PC-9 (cell line): Measurements from ENCODE around the gene CHST1. TPM values are rescaled to one million over a fixed set of nuclear protein-coding genes. Genes with fewer than 3 reads are reported as not detected.

Source experiments
- BruUV-seq: library from RNA; stranded (reverse); fragments of 400-500 nt; replicated peaks from 2 replicates; lab custom pipeline; 2021; lab: Mats Ljungman, UMichigan
- CTCF ChIA-PET: fragments of 300-600 bp; sonication (Branson Sonifier 250); formaldehyde crosslinking; loops from one replicate; lab custom pipeline; 2022; ENCODE audit warnings: antibody characterized with exemption; lab: Charles Lee
- POLR2A ChIA-PET: fragments of 300-600 bp; sonication (Branson Sonifier 250); formaldehyde crosslinking; loops from one replicate; lab custom pipeline; 2022; ENCODE audit warnings: antibody characterized with exemption; ENCODE audit not compliant: unreplicated experiment; lab: Charles Lee
- DNase-seq, 2 experiments: peaks; one replicate each; pipeline versions ENCODE4 v3.0.0 to v3.0.0-alpha.2; 2015 to 2022; ENCODE audit warnings: mixed read lengths in 1 of 2
- H2AFZ ChIP-seq: fragments of 200-600 bp; sonication (generic); 2 replicates; pipeline ENCODE4 v1.8.1; 2017; ENCODE audit warnings: antibody characterized with exemption
- H3F3A ChIP-seq: fragments of 200-600 bp; sonication (generic); 2 replicates; pipeline ENCODE4 v1.8.1; 2017; ENCODE audit warnings: antibody characterized with exemption, mild to moderate bottlenecking, low read depth; ENCODE audit not compliant: insufficient read depth
- H3K27ac ChIP-seq: fragments of 200-600 bp; sonication (generic); 2 replicates; pipeline ENCODE4 v1.6.1; 2016; ENCODE audit warnings: mixed run types
- H3K27me3 ChIP-seq: fragments of 200-600 bp; sonication (generic); 2 replicates; pipeline ENCODE4 v1.6.1; 2016; ENCODE audit warnings: low read depth, mixed run types; ENCODE audit not compliant: insufficient read depth
- H3K36me3 ChIP-seq: fragments of 200-600 bp; sonication (generic); 2 replicates; pipeline ENCODE4 v1.6.1; 2016; ENCODE audit warnings: low read depth, mixed run types
- H3K4me1 ChIP-seq: fragments of 200-600 bp; sonication (generic); replicated peaks from 2 replicates; pipeline ENCODE4 v1.6.1; 2016; ENCODE audit warnings: mixed run types; ENCODE audit not compliant: insufficient read depth
- H3K4me2 ChIP-seq: fragments of 200-600 bp; sonication (generic); 2 replicates; pipeline ENCODE4 v1.6.1; 2017; ENCODE audit warnings: mixed run types
- H3K4me3 ChIP-seq: fragments of 200-600 bp; sonication (generic); 2 replicates; pipeline ENCODE4 v1.6.1; 2016; ENCODE audit warnings: mixed run types
- H3K79me2 ChIP-seq: fragments of 200-600 bp; sonication (generic); 2 replicates; pipeline ENCODE4 v1.6.1; 2017; ENCODE audit warnings: low read depth, mixed run types
- H3K9me2 ChIP-seq: fragments of 200-600 bp; sonication (generic); 2 replicates; pipeline ENCODE4 v1.8.1; 2017; ENCODE audit warnings: mild to moderate bottlenecking; ENCODE audit not compliant: insufficient read depth
- H3K9me3 ChIP-seq: fragments of 200-600 bp; sonication (generic); 2 replicates; pipeline ENCODE4 v1.8.1; 2016; ENCODE audit warnings: low read depth; ENCODE audit not compliant: insufficient read depth
- H4K20me1 ChIP-seq: fragments of 200-600 bp; sonication (generic); 2 replicates; pipeline ENCODE4 v1.8.1; 2017; ENCODE audit not compliant: insufficient read depth
- CTCF ChIP-seq: fragments of 200-600 bp; sonication (generic); conservative IDR thresholded peaks from 2 replicates; pipeline ENCODE4 v1.6.1; 2017; ENCODE audit warnings: mixed run types, antibody characterized with exemption, mild to moderate bottlenecking, moderate library complexity
- EZH2 ChIP-seq: fragments of 200-600 bp; sonication (generic); IDR thresholded peaks from 2 replicates; pipeline ENCODE4 v1.8.0; 2017; ENCODE audit warnings: antibody characterized with exemption, low read depth
- intact Hi-C: fragments of 100-400 bp; cut with micrococcal nuclease; formaldehyde crosslinking; loops from one replicate; pipeline ENCODE4 v1.10.0; 2022; ENCODE audit not compliant: unreplicated experiment
- total RNA-seq: library from RNA; stranded (reverse); gene quantifications from 2 replicates; pipeline ENCODE4 v1.2.3, GENCODE V29; 2021

CHST1 gene
- total RNA-seq, 1 experiment from 2014 or later, result not detected

DNA sequence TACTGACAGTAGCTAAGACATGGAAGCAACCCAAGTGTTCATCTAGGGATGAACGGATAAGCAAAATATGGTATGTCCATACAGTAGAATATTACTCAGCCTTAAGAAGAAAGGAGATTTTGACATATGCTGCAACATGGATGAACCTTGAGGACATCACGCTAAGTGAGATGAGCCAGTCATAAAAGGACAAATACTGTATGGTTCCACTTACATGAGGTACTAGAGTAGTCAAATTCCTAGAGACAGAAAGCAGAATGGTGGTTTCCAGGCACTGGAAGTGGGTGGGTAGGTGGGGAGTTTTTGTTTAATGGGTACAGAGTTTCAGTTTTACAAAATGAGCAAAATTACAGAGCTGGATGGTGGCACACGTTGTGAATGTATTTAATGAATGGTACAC, 18.1 kb downstream of the CHST1 start:
- CTCF ChIA-PET, result no interaction called here
- no peak for TF ChIP-seq EZH2
- no peak for TF ChIP-seq CTCF
- no peak for DNase-seq
- no peaks in the 10 kb centered on the region for H3K9me2 ChIP-seq
- no peaks in the 10 kb centered on the region for H3F3A ChIP-seq
- no peaks in the 10 kb centered on the region for H3K9me3 ChIP-seq
- H3K36me3 ChIP-seq, result no peaks in the 10 kb centered on the region
- no peaks in the 10 kb centered on the region for H3K4me1 ChIP-seq
- no peak overlapping the region for H2AFZ ChIP-seq
- H3K4me3 ChIP-seq, result no peak overlapping the region
- H3K4me2 ChIP-seq, result no peak overlapping the region
- H4K20me1 ChIP-seq, result no peaks in the 10 kb centered on the region
- no peaks in the 10 kb centered on the region for H3K79me2 ChIP-seq
- POLR2A ChIA-PET, result no interaction called here
- intact Hi-C loops, result no loop called here
- H3K27me3 ChIP-seq, result peaks cover 42% of the 10 kb centered on the region
- BruUV-seq, result no TSS peak
- H3K27ac ChIP-seq, result no peak overlapping the region

DNA sequence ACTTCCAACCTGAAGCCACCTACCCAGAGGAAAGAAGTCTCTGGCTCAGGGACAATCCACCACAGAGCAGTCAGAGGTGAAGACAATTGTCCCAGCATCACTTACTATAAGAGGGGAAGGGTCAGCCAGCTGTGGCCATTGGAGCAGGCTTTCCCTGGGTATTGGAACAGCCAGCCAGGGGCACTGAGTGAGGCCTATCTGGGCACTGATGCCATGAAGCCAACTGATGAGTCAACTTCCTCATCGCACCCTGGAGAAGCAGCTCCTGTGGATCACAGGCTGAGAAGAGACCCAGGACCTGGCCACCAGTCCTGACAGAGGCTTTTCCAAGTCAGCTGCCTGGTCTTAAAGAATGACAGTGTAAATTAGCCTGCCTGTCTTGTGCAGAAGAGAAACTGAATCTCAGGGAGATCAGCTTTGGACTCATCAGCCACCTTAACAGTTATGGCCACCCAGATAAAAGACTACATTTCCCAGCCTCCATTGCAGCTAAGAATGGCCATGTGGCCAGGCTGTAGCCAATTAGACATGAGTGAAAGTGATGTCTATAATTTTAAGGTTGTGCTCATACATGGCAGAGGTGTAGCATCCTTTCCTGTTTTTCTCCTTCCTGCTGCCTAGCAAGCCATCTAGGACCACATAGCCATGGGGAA, 19.0 kb downstream of the CHST1 start:
- Histone ChIP-seq H3K4me3 (no peak overlapping the region), H3K27ac (no peak overlapping the region), H3K4me2 (no peak overlapping the region), H4K20me1 (no peaks in the 10 kb centered on the region), H3K36me3 (no peaks in the 10 kb centered on the region), H3K4me1 (no peaks in the 10 kb centered on the region), H3K79me2 (no peaks in the 10 kb centered on the region), H3K27me3 (peaks cover 42% of the 10 kb centered on the region), H2AFZ (no peak overlapping the region), H3F3A (no peaks in the 10 kb centered on the region), H3K9me3 (no peaks in the 10 kb centered on the region), H3K9me2 (no peaks in the 10 kb centered on the region)
- CTCF ChIA-PET, result no interaction called here
- no TSS peak for BruUV-seq
- TF ChIP-seq CTCF (no peak), EZH2 (no peak)
- POLR2A ChIA-PET, result no interaction called here
- DNase-seq, result no peak
- intact Hi-C loops, result no loop called here

DNA sequence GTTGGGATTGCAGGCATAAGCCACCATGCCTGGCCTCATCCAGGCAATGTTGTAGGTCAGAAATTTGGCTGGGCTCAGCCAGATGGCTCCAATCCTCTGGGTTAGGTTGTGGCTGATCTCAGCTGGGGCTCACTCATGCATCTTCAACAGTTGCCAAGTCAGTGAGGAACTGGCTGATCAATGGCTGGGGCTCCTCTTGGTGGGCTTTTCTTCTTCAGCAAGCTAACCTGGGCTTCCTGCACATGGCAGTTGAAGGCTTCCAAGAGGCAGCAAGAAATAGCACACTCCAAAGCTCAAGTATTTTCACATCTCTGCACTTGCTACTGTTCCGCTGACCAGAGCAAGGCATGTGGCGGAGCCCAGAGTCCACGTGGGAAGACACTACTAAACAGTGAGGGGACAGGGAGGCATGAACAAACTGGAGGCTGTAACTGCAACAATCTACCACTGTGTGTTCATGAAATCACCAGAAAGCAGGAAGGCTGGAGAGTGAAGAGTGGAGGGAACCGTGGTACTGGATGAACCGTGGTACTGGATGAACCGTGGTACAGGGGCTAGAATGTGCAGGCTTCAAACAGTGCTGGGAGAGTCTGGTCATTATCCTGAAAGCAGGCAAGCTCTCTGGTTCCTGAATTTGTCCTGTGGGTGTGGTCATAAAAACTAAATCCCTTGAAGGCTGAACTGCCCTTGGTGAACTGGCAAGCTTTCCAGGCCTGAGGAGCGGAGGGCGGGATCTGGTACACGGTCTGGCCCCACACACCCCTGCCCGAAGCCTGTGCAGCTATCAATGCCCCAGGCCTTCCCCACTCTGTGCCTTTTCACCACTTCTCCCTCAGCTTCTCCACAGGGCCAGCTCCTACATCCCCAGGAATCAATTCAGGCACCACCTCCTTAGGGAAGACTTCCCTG, 20.2 kb downstream of the CHST1 start:
- no peaks in the 10 kb centered on the region for H3K4me1 ChIP-seq

More for the DNA sequence above, 20.2 kb downstream of the CHST1 start:
- Histone ChIP-seq H3K9me2 (no peaks in the 10 kb centered on the region), H3K27ac (no peak overlapping the region), H3K36me3 (no peaks in the 10 kb centered on the region), H3F3A (no peaks in the 10 kb centered on the region), H3K4me2 (no peak overlapping the region), H3K27me3 (peaks cover 46% of the 10 kb centered on the region), H2AFZ (no peak overlapping the region), H4K20me1 (no peaks in the 10 kb centered on the region), H3K9me3 (no peaks in the 10 kb centered on the region), H3K79me2 (no peaks in the 10 kb centered on the region), H3K4me3 (no peak overlapping the region)
- DNase-seq, result no peak
- POLR2A ChIA-PET, result no interaction called here
- BruUV-seq, result no TSS peak
- intact Hi-C loops, result no loop called here
- TF ChIP-seq CTCF (no peak), EZH2 (no peak)
- CTCF ChIA-PET, result no interaction called here
